Measurements from ENCODE around the gene DISC1. TPM values are rescaled to one million over a fixed set of nuclear protein-coding genes. Genes with fewer than 3 reads are reported as not detected.

DISC1 gene
- total RNA-seq, 1 donor from 2014 or later, result 10.5 TPM

GRCh38 chr1:231844986-231845502 lies 218.5 kb downstream of the DISC1 start:
- intact Hi-C loops (cut with micrococcal nuclease), result no loop called here

- intact Hi-C loops (cut with micrococcal nuclease), result no loop called here
These were observed 221.2 kb downstream of the DISC1 start for GRCh38 chr1:231847612-231848397.

- intact Hi-C loops (cut with micrococcal nuclease), result no loop called here
These were observed 223.4 kb downstream of the DISC1 start for GRCh38 chr1:231849981-231850380.

- intact Hi-C loops (cut with micrococcal nuclease), result no loop called here
These were observed 224.2 kb downstream of the DISC1 start for GRCh38 chr1:231850786-231851185.

GRCh38 chr1:231853588-231854207 lies 227.1 kb downstream of the DISC1 start:
- intact Hi-C loops (cut with micrococcal nuclease), result no loop called here

- intact Hi-C loops (cut with micrococcal nuclease), result no loop called here
These were observed 228.8 kb downstream of the DISC1 start for GRCh38 chr1:231855361-231855760.

- intact Hi-C loops (cut with micrococcal nuclease), result no loop called here
These were observed 229.3 kb downstream of the DISC1 start for GRCh38 chr1:231855926-231856325.

- intact Hi-C loops (cut with micrococcal nuclease), result no loop called here
These were observed 229.8 kb downstream of the DISC1 start for GRCh38 chr1:231856426-231856825.

GRCh38 chr1:231856894-231857293 lies 230.3 kb downstream of the DISC1 start:
- intact Hi-C loops (cut with micrococcal nuclease), result no loop called here

- intact Hi-C loops (cut with micrococcal nuclease), result no loop called here
These were observed 231.1 kb downstream of the DISC1 start for GRCh38 chr1:231857609-231858135.

GRCh38 chr1:231860221-231861088 lies 233.9 kb downstream of the DISC1 start:
- intact Hi-C loops (cut with micrococcal nuclease), result no loop called here

- intact Hi-C loops (cut with micrococcal nuclease), result no loop called here
These were observed 235.2 kb downstream of the DISC1 start for GRCh38 chr1:231861541-231862481.

GRCh38 chr1:231862611-231863010 lies 236.0 kb downstream of the DISC1 start:
- intact Hi-C loops (cut with micrococcal nuclease), result no loop called here

GRCh38 chr1:231865331-231865730 lies 238.7 kb downstream of the DISC1 start:
- intact Hi-C loops (cut with micrococcal nuclease), result no loop called here

- intact Hi-C loops (cut with micrococcal nuclease), result loop anchor here (1.0 to 2.0 kb wide), 3 partner anchors 66 to 760 kb away; no protein-coding TSS in a partner anchor
These were observed 240.1 kb downstream of the DISC1 start for GRCh38 chr1:231866392-231867331.

- intact Hi-C loops (cut with micrococcal nuclease), result loop anchor here (2.0 kb wide), 2 partner anchors 65 to 759 kb away; no protein-coding TSS in a partner anchor
These were observed 241.0 kb downstream of the DISC1 start for GRCh38 chr1:231867607-231868006.

GRCh38 chr1:231869364-231869763 lies 242.8 kb downstream of the DISC1 start:
- intact Hi-C loops (cut with micrococcal nuclease), result no loop called here

- intact Hi-C loops (cut with micrococcal nuclease), result no loop called here
These were observed 244.9 kb downstream of the DISC1 start for GRCh38 chr1:231871471-231871870.

- intact Hi-C loops (cut with micrococcal nuclease), result no loop called here
These were observed 245.3 kb downstream of the DISC1 start for GRCh38 chr1:231871878-231872277.

Data from T-helper 2 cell treated with Interferon-gamma antibody and Interleukin-4, amounts not matched to agents 100 ng/mL and 5 ng/mL, for 36 hours (primary cell).